ENCODE data around the gene OSBPL8.
"Not testable (repeated sequence)": the region's sequence is repeated elsewhere in the genome, so short reads cannot be mapped to it uniquely, and the experiment has no call there.

OSBPL8 gene

DNA sequence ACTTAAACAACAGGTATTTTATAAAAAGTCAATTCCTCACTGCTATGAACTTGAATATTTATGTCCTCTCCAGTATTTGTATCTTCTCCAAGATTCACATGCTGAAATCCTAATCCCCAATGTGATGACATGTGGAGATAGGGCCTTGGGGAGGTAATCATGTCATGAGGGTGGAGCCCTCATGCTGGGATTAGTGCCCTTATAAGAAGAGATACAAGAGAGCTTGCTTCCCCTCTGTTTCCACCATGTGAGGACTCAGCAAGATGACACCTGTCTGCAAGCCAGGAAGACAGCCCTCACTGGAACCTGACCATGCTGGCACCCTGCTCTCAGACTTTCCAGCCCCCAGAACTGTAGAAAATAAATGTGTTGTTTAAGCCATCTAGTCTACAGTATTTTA lies 36.2 kb downstream of the OSBPL8 start:
- DNase-seq (ENCODE audit: low read depth in 2 of 2): no peak

DNA sequence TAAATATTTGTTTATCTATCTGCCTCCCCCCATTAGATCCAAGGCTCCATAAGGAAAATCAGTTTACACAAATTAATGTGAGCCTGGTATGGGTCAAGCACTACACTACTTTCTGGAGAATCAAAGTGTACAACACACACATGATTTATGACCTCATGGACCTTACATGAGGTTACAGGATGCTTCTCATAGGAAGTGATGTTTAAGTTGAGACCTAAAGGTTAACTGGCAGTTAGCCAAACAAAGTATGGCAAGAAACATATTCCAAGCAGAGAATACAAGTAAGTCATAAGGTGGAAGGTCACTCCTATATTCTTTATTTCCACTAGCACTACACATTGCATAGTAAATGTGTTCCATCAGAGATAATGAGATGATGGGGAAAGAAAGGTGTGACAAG lies 39.2 kb downstream of the OSBPL8 start:
- no peak for DNase-seq (ENCODE audit: low read depth in 2 of 2)

DNA sequence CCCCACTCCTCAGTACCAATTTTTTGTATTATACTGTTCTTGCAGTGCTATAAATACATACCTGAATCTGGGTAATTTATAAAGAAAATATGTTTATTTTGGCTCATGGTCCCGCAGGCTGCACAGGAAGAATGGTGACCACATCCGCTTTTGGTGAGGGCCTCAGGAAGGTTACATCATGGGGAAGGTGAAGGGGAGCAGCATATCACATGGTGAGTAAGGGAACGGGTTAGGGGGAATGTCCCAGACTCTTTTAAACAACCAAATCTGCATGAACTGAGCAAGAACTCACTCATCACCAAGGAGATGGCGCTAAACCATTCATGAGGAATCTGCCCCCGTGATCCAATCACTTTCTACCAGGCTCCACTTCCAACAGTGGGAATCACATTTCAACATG lies 40.0 kb downstream of the OSBPL8 start:
- no peak for DNase-seq (ENCODE audit: low read depth in 2 of 2)

DNA sequence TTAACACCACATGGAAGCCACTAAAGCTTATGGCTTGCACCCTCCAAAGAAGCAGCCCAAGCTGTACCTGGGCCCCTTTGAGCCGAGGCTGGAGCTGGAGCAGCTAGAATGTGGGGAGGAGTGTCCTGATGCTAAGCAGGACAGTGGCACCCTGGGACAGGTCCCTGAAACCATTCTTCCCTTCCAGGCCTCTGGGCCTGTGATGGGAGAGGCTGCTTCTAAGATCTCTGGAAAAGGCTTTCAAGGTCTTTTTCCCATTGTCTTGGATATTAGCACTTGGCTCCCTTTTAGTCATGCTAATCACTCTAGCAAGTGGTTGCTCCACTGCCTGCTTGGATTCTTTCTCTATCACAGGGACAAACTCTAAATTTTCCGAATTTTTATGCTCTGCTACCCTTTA lies 40.9 kb downstream of the OSBPL8 start:
- no peak for DNase-seq (ENCODE audit: low read depth in 2 of 2)

DNA sequence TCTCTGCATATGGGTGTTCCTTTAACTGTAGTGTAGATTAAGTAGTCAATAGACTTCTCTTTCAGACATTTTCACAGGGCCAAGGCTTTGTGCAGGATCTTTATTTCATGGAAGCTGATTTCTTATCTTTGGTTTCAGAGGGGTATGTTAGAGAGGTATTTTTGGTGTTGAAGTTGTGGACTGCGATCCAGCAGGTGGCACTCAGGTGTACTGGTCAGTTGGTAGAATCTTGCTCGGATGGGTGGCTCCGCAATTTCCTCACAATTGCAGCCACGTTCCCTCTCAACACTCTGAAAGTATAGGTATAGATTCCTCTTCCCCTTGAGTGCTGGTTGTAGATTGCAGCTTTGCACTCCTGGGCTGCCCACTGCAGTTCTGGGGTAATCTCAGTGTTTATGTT lies 44.3 kb downstream of the OSBPL8 start:
- DNase-seq (ENCODE audit: low read depth in 2 of 2): no peak

DNA sequence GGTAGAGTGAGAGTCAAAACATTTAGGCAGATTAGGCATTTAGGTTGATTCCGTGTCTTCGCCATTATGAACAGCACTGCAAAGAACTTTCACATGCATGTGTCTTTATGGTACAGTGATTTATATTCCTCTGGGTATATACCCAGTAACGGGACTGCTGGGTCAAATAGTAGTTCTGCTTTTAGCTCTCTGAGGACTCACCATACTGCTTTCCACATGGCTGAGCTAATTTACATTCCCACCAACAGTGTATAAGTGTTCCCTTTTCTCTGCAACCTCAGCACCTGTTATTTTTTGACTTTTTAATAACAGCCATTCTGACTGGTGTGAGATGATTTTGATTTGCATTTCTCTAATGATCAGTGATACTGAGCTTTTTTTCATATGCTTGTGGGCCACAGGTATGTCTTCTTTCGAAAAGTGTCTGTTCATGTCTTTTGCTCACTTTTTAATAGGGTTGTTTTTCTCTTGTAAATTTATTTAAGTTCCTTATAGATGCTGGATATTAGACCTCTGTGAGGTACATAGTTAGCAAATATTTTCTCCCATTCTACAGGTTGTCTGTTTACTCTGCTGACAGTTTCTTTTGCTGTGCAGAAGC lies 48.4 kb downstream of the OSBPL8 start:
- not testable (repeated sequence) for DNase-seq (ENCODE audit: low read depth in 2 of 2)

DNA sequence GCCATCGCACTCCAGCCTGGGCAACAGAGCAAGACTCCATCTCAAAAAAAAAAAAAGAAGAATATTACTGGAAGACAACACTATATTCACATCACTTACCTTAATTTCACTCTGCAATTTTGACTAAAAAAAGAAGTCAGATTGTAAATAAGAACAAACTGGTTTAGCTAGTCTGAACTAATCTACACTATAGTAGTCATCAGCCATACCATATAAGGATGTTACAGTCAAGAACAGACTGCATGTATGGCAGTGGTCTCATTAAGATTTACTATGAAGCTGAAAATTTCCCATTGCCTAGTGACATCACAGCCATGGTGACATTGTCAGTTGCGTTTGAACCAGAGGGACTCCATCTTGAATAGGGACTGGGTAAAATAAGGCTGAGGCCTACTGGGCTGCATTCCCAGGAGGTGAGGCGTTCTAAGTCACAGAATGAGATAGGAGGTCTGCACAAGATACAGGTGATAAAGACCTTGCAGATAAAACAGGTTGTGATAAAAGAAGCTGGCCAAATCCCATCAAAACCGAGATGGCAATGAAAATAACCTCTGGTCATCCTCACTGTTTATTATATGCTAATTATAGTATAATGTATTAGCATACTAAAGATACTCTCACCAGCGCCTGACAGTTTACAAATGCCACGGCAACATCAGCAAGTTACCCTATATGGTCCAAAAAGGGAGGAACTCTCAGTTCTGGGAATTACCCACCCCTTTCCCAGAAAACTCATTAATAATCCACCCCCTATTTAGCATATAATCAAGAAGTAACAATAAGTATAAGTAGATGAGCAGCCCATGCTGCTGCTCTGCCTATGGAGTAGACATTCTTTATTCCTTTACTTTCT lies 51.2 kb downstream of the OSBPL8 start:
- DNase-seq (ENCODE audit: low read depth in 2 of 2): no peak

DNA sequence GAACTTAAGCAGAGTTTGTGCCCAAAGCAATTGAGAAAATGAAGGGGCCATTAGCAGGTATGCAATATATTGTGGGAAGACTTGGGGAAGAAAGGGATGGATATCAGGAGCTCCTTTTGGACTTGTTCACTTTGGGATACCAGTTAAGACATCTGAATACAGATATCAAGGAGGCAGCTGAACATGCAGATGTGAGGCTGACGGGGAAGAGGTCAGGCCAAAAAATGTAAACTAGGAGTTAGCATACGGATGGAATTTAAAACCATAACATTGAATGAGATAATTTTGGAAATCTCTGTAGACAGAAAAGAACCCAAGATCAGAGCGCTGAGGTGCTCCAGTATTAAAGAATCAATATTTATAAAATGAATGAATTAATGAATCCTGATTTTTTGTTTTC lies 53.4 kb downstream of the OSBPL8 start:
- no peak for DNase-seq (ENCODE audit: low read depth in 2 of 2)

DNA sequence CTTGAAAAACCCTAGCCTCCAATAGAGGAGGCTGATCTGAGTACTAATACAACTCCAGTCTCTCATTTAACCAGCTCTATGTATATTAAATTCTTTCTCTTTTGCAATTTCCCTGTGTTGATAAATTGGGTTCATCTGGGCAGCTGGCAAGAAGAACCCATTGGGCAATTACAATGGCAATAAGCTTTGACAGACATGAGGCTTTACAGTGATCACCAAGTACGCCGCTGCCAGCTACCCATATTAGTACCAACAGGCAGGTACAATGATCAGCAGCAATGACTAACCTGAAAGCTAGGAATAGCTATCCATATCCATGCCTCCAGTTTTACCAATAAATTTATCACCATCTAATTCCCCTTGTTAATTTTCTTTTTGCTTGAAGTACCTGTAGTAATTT lies 54.5 kb downstream of the OSBPL8 start:
- no peak for DNase-seq (ENCODE audit: low read depth in 2 of 2)

DNA sequence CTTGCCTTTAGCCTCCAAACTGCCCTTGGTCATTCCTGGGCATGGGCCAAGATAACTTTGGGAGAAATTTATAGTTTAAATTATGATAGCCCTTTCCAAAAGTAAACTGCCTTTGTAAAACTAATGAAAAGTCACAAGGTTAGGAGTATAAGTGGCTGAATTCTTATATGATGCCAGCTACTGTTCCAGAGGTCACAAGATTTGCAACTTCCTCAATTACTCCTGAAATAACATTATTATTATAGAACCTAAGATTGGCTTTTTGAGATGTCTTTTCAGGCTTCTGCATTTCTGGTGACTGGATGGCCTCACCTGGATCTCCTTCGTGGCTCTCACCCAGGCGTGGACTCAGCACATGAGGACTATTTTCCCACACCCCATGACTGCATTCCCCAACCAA lies 55.0 kb downstream of the OSBPL8 start:
- no peak for DNase-seq (ENCODE audit: low read depth in 2 of 2)

DNA sequence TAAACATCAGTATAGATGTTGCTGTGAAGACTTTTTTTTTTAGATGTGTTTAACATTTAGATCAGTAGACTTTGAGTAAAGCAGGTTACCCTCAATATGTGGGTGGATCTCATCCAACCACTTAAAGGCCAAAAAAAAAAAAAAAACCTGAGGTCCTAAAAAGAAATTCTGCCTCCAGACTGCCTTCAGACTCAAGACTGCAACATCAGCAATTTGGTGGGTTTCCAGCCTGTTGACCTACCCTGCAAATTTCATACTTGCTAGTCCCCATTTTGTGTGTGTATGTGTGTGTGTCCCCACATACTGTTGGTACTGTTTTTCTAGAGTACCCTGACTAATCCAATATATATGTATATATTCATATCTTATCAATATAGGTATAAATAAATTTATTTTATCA lies 55.6 kb downstream of the OSBPL8 start:
- no peak for DNase-seq (ENCODE audit: low read depth in 2 of 2)

DNA sequence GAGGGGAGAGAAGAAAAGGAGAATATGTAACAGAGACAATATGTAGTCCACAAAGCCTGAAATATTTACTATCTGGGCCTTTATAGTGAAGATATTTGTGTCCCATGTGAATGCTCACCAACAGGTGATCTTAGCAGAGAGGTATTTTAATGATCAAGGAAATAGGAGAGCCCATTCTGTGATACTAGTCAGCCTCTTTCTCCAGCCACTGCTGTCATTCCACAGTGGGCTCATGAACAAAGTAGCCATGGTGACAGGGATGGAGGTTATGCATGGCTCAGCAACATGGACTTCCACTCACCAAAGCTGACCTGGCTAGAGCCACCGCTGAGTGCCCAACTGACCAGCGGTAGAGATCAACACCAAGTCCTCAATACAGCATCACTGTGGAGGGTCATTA lies 58.2 kb downstream of the OSBPL8 start:
- DNase-seq (ENCODE audit: low read depth in 2 of 2): no peak

DNA sequence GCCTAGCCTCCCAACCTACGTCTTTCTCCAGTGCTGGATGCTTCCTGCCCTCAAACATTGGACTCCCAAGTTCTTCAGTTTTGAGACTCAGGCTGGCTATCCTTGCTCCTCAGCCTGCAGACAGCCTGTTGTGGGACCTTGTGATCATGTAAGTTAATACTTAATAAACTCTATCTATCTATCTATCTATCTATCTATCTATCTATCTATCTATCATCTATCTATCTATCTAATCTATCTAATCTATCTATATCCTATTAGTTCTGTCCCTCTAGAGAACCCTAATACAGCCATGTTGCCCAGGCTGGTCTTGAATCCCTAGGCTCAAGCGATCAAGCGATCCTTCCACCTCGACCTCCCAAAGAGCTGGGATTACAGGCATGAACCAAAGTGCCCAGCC lies 60.4 kb downstream of the OSBPL8 start:
- DNase-seq (ENCODE audit: low read depth in 2 of 2): not testable (repeated sequence)

DNA sequence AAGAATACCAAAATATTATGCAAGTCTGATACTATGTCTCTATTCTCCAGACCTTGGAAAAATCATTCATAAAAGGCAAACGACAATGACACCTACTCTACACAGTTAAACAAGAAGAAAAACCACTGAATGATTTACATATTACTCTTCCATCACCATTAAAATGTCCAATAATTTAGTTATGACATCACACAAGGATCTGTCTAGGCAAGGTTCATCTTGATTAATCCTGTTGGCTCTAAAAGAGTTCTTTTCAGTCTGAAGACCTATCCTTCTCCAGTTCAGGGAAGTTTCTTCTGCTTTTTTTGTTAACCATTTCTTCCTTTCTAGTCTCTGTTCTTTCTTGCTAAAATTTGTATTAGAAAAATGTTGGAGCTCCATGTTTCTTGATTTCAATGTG lies 64.0 kb downstream of the OSBPL8 start:
- no peak for DNase-seq (ENCODE audit: low read depth in 2 of 2)

DNA sequence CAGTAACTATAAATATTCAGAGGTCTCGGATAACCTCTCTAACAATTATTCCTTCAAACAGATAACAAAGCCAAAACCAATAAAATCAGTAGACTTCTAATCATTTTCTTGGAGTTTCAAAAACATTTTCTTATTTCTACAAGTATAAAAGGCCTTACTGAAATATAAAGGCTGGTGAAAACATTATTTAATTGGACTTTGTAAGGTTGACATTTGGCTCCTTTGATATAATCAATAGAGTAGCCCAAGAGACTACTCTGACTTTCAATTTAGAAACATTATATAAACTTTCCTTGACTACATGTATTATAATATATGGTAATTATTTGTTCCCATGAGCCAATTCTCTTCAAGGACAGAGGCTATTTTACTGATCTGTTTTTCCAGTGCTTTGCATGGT lies 68.3 kb downstream of the OSBPL8 start:
- no peak for DNase-seq (ENCODE audit: low read depth in 2 of 2)

DNA sequence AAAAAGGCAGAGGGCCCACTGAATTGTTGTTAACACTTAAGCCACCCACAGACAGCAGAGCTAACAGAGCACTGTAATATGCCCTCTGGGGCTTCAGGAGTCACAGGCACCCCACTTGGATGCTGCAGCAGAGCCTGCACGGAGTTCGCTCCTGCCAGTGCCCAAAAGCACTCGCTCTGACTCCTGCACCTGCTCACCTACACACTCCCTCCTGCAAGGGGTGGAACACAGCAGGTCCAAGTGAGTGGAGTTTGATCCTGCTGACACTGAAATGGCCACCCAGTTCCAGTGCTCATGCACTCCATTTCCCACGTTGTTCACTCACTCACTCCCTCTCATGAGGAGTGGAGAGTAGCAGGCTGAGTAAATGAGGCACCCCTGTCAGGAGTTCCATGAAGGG lies 68.8 kb downstream of the OSBPL8 start:
- DNase-seq (ENCODE audit: low read depth in 2 of 2): no peak

DNA sequence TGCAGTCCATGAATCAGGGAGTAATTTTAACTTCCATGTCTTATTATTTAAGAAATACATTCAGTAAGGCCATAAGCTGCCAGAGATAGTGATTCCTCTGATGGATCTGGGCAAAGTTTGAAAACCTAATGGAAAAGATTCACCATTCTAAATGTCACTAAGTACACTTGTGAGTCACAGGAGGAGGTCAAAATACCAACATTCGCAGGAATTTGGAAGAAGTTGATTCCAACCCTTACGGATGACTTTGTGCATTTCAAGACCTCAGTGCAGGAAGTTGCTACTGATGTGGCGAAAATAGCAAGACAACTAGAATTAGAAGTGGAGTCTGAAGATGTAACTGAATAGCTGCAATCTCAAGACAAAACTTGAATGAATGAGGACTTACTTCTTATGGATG lies 69.8 kb downstream of the OSBPL8 start:
- no peak for DNase-seq (ENCODE audit: low read depth in 2 of 2)

DNA sequence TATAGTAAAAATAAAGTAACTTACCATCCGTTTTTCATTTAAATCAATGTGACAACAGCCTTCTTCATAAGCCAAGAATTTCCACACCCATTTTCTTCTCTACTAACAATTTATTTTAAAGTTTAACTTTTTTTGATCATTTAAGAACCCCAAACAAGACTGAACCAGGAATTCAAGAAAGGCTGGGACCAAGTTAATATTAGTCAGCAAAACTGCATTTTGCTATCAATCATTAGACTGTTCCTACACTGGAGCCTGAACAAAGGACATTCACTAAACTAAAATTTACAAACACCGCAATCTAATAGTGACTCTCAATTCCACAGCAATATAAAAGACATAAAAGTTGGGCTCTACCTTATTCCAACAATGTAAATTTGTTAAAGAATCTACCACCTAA lies 73.6 kb downstream of the OSBPL8 start:
- DNase-seq (ENCODE audit: low read depth in 2 of 2): no peak

DNA sequence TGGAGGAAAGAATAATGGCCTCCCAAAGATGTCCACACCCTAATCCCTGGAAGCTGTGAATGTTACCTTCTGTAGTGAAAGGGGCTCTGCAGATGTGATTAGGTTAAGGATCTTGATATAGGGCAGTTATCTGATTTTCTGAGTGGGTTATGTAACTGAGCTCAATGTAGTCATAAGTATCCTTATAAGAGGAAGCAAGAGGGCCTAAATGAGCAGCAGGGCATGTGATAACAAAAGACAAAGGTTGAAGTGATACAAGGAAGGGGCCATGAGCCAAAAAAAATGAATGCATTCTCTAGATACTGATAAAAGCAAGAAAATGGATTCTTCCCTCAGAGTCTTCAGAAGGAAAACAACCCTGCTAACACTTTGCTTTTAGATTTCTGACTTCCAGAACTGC lies 78.8 kb downstream of the OSBPL8 start:
- DNase-seq (ENCODE audit: low read depth in 2 of 2): no peak

DNA sequence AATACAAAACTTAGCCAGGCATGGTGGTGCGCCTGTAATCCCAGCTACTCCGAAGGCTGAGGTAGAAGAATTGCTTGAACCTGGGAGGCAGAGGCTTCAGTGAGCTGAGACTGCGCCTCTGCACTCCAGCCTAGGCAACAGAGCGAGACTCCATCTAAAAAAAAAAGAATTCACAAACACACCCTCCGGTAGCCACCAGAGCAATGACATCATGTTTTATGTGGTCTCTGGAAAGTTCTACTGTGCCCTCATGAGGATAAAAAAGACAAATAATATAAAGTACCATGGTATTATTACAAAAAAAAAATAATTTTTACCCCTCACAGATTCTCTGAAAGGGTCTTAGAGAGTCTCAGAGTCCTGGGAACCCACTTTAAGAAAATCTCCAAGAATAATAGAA lies 81.5 kb downstream of the OSBPL8 start:
- DNase-seq (ENCODE audit: low read depth in 2 of 2): no peak

DNA sequence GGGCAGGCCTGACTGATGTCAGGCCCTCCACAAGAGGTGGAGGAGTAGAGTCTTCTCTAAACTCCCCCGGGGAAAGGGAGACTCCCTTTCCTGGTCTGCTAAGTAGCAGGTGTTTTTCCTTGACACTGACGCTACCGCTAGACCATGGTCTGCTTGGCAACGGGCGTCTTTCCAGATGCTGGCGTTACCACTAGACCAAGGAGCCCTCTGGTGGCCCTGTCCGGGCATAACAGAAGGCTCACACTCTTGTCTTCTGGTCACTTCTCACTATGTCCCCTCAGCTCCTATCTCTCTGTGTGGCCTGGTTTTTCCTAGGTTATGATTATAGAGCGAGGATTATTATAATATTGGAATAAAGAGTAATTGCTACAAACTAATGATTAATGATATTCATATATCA lies 86.7 kb downstream of the OSBPL8 start:
- not testable (repeated sequence) for DNase-seq (ENCODE audit: low read depth in 2 of 2)

DNA sequence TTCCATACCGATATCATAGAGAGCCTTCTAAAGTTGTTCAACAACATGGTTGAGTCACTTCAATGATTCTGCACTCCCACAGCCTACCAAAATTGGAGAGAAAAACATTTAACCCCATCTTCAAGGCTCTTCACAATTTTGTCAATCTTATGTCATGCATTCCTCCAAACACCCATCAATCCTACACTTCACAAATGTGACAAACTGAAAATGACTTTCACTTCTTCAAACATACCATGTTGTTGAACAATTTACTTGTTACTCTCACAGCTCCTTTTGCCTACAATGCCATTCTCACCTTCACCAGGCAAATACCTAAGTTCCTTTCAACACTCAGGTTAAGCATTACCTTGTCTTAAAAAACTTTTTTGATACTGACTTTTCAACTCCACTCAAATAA lies 88.0 kb downstream of the OSBPL8 start:
- DNase-seq (ENCODE audit: low read depth in 2 of 2): no peak

DNA sequence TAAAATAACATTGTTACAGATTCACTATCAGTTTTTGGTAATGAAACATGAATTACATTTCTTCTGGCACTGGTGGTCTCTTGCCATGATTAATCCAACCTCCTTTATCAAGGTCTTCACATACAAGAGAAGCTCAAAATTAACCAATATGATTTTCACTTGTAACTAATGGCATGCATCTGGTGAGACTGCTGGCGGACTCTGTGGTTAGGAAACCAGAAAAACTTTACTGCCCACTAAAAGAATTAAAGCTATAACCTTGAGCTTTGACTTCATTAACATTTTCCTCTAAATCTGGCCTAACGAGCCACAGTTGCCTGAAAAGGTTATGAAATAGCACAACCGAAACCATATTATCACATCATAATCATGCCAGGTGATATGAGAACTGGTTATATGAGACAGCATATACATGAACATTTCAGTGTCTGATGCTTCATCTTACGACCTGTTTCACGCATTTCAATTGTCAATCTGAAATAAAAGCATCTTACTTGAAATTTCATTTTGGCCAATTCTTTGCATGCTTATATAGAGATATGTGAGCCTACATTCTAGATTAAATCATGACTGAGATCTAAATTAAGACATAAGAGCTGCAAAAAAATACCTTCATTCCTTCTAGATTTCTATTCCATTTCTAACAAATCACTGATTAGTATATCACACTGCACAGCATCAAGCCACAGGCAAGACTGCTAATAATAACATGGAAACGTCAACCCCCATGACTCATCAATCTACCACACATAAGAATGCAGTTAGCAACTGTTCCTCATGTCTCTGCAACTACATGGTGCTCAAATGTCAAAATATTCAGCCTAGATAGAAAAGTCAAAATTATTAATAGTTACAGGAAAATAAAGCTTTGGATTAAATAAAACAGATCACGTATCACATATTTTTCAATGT lies 89.3 kb downstream of the OSBPL8 start:
- DNase-seq (ENCODE audit: low read depth in 2 of 2): no peak
